GM21367 (cell line): ENCODE results near the gene POLR3K.
A peak's percentile ranks its signal among the peaks of the same experiment; 100 is the strongest.

Experiments
- ATAC-seq: cut with Tn5 transposase; IDR thresholded peaks from one replicate; pipeline ENCODE4 v1.9.1; 2021; ENCODE audit not compliant: unreplicated experiment

The POLR3K gene

DNA sequence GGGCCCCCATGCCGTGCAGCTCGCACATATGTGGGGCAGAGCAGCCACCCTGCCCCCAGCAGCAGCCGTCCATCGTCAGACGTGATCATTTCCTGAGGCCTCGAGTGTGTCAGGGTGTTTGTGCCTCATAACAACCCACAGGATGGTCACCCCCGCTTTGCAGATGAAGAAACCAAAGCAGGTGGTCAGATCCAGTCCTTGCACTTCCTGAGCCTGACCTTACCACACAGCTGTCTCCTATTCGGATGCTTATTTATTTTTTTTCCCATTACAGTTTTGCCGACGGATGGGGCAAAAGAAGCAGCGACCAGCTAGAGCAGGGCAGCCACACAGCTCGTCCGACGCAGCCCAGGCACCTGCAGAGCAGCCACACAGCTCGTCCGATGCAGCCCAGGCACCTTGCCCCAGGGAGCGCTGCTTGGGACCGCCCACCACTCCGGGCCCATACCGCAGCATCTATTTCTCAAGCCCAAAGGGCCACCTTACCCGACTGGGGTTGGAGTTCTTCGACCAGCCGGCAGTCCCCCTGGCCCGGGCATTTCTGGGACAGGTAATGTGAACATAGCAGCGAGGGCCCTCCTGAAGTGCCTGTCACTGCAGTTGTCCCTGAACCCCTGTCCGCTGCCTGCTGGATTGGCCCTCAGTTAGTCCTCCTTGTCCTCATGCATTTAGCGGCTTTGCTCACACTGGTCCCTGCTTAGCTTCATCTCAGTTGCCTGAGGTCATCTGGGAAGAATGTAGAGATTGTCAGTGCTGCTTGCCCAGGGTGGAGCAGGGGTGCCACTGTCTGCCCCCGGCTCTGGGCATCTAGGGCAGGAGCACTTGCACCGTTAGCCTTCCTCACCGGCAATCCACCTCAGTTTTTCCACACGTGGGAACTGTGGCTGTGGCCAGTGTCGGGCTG is 26.0 kb upstream of the POLR3K start:
- no peak for ATAC-seq

GRCh38 chr16:78444-79150 is 25.2 kb upstream of the POLR3K start:
- ATAC-seq, result no peak

DNA sequence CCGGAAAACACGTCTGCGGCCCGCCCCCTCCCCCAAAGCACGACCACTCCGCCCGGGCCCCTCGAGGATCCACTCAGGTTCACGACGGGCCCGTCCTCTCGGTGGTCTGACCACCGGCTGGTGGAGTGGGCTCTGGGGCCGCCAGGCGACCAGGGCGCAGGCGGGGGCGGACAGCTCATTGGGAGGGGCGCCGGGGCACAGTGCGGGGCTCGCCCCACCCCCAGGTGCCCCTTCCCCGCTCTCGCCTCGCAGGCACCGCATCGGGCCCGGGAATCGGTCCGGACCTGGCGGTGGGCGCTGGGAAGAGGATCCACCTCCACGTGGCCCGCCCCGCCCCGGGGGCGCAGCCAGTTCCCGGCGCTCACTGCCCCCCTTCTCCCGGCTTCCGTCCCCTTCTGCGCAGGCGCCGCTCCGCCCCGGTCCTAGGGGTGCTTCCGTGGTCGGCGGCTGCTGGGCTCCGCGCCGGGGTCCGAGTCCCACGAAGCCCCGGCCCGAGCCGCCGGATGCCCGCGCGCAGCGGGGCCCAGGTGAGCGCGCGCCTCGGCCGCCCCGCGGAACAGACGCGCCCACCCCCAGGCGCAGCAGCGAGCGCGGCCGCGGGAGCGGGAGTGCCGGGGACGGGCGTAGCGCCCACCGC is 24.5 kb upstream of the POLR3K start, which contains the start of gene MPG:
MPG (plus strand) TSS at position 419 of the 637 bp plus-strand sequence; CDS start at position 504, 85 bp downstream.
- peak; percentile 40 for ATAC-seq

DNA sequence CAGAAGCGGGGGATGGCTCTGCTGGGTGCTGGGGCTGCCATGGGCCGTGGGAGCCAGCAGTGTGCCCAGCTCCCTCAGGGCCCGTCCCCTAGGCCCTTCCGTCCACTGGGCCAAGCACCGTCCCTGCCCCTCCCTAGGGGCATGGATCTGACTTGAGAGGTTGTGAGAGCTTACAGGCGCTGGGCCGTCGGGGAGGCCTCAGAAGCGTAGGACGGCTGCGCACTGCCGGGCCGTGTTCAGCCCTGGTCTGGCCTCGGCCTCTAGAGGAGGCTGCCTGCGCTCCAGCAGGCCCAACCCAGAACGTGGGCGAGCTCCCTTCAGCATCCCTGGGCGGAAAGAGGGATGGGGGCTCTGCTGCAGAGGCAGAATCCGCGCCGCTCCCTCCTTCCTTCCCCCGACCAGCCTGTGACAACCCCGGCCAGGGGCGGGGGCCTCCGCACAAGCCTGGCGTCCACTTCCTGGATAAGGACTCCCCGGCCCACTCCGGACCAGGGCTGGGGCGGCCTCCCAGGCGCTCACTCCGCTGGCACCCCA is 23.9 kb upstream of the POLR3K start:
- ATAC-seq, result peak; percentile 23

DNA sequence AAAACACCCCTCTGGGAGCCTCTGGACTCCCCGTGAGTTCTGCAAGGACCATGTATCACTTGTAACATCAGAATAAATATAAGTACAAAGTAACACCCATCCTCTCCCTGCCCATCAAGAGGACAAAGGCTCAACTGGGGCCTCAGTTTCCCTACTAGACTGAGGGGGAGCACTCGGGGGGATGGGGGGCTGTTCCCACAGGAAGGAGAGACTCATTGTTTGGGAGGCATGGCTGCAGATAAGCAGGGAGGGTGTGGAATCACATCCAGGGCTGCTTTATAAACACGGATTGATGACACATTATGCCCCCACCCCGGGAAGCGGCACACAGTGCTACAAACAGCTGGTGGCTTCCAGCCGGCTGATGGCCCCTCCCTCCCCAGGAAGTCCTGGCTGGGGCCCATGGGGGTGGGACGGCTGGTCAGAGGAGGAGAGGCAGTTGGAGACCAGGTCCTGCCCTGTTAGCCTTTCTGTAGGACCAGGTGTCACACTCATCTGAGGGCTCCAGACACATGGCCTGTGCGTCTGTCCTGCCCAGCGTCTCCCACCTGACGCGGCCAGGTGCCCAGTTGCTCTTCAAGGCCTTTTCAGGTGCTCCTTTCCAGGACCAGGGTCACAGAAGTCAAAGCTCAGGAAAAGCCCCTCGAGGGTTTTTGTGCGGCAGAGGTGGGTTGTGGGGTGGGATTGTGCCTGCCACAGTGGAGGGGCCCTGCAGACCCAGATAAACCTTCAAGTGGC is 23.3 kb upstream of the POLR3K start:
- no peak for ATAC-seq

GRCh38 chr16:75580-76501 is 22.4 kb upstream of the POLR3K start:
- ATAC-seq, result no peak

- ATAC-seq, result no peak
Observed at GRCh38 chr16:74747-75334, 21.4 kb upstream of the POLR3K start.

DNA sequence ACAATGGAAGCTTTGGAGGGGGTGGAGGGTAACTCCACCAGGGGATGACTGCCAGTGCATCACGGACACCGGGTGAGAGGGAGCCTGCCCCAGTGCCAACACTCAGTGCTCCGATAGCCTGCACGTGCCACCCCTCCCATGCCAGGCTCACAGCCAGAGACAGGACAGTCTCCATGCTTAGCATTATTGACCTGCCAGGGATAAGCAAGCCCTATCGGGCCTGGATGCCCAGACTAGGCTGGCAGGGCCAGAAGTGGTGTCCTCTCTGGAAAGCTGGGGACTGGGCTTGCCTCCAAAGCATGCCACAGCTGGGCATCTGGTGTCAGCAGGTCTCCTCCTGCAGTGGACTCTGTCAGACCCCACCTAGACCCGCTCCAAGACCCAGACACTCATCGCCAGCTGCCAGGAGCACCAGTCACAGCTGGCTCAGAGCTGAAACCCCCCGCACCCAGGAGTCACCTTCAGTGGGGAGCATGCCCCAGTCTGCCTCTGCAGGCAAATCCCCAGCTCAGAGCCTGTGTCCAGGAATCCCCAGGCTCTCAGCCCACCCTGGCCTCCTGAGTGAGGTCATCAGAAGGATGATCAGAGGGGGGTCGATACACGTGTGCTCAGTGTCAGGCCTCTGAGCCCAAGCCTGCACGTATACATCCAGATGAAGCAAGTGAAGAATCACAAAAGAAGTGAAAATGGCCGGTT is 20.8 kb upstream of the POLR3K start:
- no peak for ATAC-seq

GRCh38 chr16:72561-73548 is 19.4 kb upstream of the POLR3K start, which contains the start of gene RHBDF1:
Gene RHBDF1 (minus strand): TSS chr16:72631. CDS start chr16:65015, 7,616 bp downstream.
- no peak for ATAC-seq

DNA sequence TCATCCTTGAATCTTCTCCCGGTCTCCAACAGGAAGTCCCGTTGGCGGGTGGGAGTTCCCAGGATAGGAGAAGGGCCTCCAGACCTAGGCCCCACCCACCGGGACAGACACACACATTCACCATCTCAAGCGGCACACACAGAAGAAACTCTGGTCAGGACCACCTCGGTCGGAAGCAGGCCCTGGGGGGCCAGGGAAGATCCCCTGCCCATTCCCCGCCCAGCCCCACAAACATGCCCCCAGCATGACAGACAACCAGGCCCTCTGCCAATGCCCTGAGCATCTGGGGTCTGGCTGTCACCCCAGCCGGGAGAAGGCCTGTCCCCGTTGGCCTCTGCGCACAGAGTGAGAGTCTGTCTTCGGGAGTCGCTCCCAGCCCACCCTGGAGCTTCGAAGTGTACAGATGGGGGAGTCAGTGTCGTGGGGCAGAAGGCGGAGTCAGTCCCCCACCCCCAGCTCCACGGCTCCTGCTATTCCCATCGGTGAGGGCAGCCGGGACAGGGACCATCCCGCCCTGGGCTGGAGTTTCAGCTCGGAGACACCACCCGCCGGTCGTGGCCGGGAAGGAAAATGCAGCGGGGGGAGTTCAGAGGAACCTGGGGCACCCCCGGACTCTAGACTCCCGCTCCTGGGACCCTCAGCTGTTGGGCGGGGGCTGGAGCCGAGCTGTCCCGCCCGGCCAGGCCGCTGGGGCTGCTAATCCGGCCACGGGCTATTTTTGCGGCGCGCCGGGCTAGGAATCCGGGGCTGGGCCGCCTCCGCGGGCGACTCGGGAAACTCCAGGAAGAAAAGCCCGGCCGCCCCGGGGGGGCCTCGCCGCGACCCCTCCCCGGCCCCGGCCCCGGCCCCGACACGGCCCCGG is 18.4 kb upstream of the POLR3K start:
- ATAC-seq, result no peak

- ATAC-seq, result no peak
Observed at GRCh38 chr16:71210-71539, 17.8 kb upstream of the POLR3K start.

DNA sequence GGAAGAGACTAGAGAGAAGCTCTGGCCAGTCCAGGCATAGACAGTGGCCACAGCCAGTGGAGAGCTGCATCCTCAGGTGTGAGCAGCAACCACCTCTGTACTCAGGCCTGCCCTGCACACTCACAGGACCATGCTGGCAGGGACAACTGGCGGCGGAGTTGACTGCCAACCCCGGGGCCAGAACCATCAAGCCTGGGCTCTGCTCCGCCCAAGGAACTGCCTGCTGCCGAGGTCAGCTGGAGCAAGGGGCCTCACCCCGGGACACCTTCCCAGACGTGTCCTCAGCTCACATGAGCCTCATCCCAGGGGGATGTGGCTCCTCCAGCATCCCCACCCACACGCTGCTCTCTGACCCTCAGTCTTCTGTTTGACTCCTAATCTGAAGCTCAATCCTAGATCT is 15.8 kb upstream of the POLR3K start:
- ATAC-seq, result no peak

- no peak for ATAC-seq
Observed at GRCh38 chr16:67884-68789, 14.7 kb upstream of the POLR3K start.

DNA sequence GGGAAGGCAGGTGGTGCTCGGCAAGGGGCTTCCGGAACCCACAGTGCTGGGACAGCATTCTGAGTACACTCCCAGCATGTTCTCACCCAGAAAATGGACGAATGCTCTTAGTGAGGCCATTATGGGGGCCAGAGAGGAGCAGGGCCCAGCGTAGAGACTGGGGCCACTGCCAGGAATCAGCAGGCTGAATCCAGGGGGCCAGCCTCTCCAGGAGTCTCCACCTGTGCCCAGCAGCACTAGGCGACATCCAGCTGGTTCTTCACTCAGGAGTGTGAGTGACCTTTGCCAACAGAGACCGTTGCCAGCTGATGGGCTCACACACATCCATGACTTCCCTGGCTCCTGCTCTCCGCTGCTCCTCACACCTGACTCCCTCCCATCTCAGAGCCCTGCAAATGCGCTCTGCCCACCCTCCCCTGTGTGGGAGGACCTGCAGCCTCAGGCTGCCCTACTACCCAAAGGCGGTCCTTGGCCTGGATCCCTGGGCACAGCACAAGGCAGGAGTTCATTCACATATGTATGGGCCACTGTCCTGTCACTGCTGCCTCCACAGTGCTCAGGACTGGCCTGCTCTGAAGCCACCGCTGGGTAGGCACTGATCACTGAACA is 13.9 kb upstream of the POLR3K start:
- no peak for ATAC-seq
